ENCODE measurements around the gene RPN2.
"Not testable (repeated sequence)": the region's sequence is repeated elsewhere in the genome, so short reads cannot be mapped to it uniquely, and the experiment has no call there.

- not testable (repeated sequence) for TF ChIP-seq POLR2A, POLR2AphosphoS5 (IDR thresholded peaks at IDR 0.05)
- TF ChIP-seq, protein P1, sequence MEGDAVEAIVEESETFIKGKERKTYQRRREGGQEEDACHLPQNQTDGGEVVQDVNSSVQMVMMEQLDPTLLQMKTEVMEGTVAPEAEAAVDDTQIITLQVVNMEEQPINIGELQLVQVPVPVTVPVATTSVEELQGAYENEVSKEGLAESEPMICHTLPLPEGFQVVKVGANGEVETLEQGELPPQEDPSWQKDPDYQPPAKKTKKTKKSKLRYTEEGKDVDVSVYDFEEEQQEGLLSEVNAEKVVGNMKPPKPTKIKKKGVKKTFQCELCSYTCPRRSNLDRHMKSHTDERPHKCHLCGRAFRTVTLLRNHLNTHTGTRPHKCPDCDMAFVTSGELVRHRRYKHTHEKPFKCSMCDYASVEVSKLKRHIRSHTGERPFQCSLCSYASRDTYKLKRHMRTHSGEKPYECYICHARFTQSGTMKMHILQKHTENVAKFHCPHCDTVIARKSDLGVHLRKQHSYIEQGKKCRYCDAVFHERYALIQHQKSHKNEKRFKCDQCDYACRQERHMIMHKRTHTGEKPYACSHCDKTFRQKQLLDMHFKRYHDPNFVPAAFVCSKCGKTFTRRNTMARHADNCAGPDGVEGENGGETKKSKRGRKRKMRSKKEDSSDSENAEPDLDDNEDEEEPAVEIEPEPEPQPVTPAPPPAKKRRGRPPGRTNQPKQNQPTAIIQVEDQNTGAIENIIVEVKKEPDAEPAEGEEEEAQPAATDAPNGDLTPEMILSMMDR (IDR thresholded peaks at IDR 0.05 in 8 of 11, conservative IDR thresholded peaks at IDR 0.05 in 3 of 11): not testable (repeated sequence)
Measured at GRCh38 chr20:37150864-37151263, 28.3 kb upstream of the RPN2 start.
